ENCODE results near the gene CACNG5.

CACNG5 gene

GRCh38 chr17:66826856-66827255 lies 8.1 kb upstream of the CACNG5 start:
- DNase-seq = no peak

- no peak for DNase-seq
Measured at GRCh38 chr17:66829386-66829864, 5.5 kb upstream of the CACNG5 start.

GRCh38 chr17:66829883-66830282 lies 5.0 kb upstream of the CACNG5 start:
- no peak for DNase-seq

GRCh38 chr17:66830451-66830850 lies 4.5 kb upstream of the CACNG5 start:
- no peak for DNase-seq

- DNase-seq = no peak
Measured at GRCh38 chr17:66831383-66832210, 3.3 kb upstream of the CACNG5 start.

GRCh38 chr17:66833201-66833600 lies 1.7 kb upstream of the CACNG5 start:
- no peak for DNase-seq

- no peak for DNase-seq
Measured at GRCh38 chr17:66834426-66834918, 445 bp upstream of the CACNG5 start.

GRCh38 chr17:66835476-66835875 lies 559 bp downstream of the CACNG5 start:
- no peak for DNase-seq

GRCh38 chr17:66836063-66837005 lies 1.4 kb downstream of the CACNG5 start:
- no peak for DNase-seq

GRCh38 chr17:66837226-66837625 lies 2.3 kb downstream of the CACNG5 start:
- DNase-seq = no peak

GRCh38 chr17:66837885-66838665 lies 3.2 kb downstream of the CACNG5 start:
- no peak for DNase-seq

- no peak for DNase-seq
Measured at GRCh38 chr17:66839616-66840015, 4.7 kb downstream of the CACNG5 start.

GRCh38 chr17:66840061-66840460 lies 5.1 kb downstream of the CACNG5 start:
- no peak for DNase-seq

GRCh38 chr17:66841328-66841727 lies 6.4 kb downstream of the CACNG5 start:
- DNase-seq = no peak

GRCh38 chr17:66841744-66842143 lies 6.8 kb downstream of the CACNG5 start:
- no peak for DNase-seq

GRCh38 chr17:66842505-66842904 lies 7.6 kb downstream of the CACNG5 start:
- no peak for DNase-seq

GRCh38 chr17:66842959-66843358 lies 8.0 kb downstream of the CACNG5 start:
- no peak for DNase-seq

- no peak for DNase-seq
Measured at GRCh38 chr17:66843627-66844026, 8.7 kb downstream of the CACNG5 start.

- no peak for DNase-seq
Measured at GRCh38 chr17:66847704-66848103, 12.8 kb downstream of the CACNG5 start.

GRCh38 chr17:66848496-66848895 lies 13.6 kb downstream of the CACNG5 start:
- no peak for DNase-seq

GRCh38 chr17:66849032-66849655 lies 14.2 kb downstream of the CACNG5 start:
- DNase-seq = no peak

Data from inflammatory macrophage treated with lipopolysaccharide for 1 hour (primary cell).